ENCODE data around the gene TTC21A.

TTC21A gene

DNA sequence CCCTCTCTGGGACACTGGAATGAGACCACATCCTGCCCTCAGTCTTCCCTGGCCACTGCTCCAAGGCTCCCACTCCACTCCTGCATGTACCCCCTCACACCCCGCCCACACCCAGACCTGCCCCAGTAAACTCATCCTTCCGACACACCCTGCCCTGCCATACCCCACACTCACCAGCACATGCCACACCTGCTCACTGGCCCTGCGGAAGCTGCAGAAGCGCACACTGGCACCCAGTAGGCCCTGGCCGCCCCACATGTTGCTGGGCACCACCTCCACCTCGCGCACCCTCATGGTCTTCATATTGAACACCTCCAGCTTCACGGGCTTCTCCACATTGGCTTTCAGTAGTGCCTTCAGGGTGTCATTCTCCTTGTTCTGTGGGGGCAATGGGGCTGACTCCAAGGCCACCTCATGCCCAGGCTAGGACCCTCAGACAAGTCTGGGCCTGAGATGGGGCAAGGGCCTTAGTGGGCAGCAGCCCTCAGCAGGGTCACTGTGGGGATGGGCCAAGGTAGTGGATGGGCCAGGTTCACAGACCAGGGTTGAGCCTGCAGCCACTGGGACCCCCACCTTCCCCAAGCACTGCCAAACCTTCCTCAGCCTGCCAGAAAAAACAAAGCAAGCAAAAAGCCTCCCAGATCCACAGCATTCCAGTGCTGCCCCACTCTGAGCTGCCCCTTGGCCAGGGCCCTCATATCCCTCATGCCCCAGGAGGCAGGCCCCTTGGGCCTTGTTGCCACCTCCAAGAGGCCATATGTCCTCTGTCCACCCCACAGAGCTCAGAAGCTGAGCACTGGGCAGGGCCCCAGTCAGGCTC, 4.8 kb upstream of the TTC21A start:
- no peak for DNase-seq (ENCODE audit: low read depth)
- H3K4me3 ChIP-seq (ENCODE audit: low read depth, low read length): no peak overlapping the region
- TF ChIP-seq, protein P1, sequence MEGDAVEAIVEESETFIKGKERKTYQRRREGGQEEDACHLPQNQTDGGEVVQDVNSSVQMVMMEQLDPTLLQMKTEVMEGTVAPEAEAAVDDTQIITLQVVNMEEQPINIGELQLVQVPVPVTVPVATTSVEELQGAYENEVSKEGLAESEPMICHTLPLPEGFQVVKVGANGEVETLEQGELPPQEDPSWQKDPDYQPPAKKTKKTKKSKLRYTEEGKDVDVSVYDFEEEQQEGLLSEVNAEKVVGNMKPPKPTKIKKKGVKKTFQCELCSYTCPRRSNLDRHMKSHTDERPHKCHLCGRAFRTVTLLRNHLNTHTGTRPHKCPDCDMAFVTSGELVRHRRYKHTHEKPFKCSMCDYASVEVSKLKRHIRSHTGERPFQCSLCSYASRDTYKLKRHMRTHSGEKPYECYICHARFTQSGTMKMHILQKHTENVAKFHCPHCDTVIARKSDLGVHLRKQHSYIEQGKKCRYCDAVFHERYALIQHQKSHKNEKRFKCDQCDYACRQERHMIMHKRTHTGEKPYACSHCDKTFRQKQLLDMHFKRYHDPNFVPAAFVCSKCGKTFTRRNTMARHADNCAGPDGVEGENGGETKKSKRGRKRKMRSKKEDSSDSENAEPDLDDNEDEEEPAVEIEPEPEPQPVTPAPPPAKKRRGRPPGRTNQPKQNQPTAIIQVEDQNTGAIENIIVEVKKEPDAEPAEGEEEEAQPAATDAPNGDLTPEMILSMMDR (conservative IDR thresholded peaks at IDR 0.05; ENCODE audit: low read depth, low read length): no peak

DNA sequence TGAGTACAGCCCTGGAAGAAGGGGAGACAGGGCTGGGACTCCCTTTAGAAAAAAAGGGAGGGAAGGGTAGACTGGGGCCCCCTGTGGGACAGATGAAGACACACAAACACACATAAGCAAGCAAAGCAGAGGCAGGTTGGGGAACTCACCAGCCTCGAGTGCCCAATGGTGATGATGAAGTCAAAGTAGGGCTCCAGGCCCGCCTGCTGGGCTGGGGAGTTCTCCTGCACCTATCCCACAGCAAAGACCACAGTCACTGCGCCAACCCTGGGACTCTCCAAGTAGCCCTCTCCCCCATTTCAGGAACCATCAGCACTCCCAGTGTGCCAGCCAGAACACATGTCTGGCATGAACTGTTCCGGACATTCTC, 4.2 kb upstream of the TTC21A start:
- no peak for DNase-seq (ENCODE audit: low read depth)
- no peak overlapping the region for H3K4me3 ChIP-seq (ENCODE audit: low read depth, low read length)
- TF ChIP-seq, protein P1 (conservative IDR thresholded peaks at IDR 0.05; ENCODE audit: low read depth, low read length): peak; percentile 8

DNA sequence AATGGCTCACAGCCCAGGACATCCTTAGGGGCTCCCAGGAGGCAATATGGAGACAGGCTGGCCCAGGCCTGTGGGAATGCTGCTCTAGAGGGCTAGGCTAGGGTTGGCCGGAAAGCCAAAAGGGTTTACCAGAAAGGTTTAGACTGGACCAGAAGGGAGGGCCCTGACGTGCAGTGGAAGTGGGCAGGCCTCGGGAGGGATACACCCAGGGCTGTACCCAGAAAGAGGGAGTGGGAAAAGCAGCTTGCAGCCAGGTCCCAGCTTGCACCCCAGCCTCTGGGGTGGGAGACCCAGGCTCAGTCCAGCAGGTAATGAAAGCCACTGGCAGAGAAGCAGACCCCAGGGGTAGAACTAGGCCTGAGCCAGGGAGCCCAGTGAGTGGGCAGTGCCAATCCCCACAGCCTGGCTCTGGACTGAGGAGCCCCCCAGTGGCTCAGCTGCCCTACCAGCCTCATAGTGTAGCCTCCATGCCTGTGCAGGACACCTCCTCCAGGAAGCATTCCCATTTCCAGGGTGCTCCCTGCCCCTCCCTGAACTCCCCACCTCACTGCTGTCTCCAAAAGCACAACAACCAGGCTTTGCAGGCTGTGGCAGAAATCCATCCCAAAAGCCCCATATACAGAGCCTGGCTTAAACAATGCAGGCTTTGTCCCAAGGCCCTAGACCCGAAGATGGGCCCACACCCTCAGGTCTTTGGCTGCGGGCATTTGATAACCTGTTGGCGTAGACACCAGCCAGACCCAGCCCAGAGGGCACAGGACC, 3.5 kb upstream of the TTC21A start:
- H3K4me3 ChIP-seq (ENCODE audit: low read depth, low read length): no peak overlapping the region
- no peak for DNase-seq (ENCODE audit: low read depth)
- TF ChIP-seq, protein P1 (conservative IDR thresholded peaks at IDR 0.05; ENCODE audit: low read depth, low read length): no peak

DNA sequence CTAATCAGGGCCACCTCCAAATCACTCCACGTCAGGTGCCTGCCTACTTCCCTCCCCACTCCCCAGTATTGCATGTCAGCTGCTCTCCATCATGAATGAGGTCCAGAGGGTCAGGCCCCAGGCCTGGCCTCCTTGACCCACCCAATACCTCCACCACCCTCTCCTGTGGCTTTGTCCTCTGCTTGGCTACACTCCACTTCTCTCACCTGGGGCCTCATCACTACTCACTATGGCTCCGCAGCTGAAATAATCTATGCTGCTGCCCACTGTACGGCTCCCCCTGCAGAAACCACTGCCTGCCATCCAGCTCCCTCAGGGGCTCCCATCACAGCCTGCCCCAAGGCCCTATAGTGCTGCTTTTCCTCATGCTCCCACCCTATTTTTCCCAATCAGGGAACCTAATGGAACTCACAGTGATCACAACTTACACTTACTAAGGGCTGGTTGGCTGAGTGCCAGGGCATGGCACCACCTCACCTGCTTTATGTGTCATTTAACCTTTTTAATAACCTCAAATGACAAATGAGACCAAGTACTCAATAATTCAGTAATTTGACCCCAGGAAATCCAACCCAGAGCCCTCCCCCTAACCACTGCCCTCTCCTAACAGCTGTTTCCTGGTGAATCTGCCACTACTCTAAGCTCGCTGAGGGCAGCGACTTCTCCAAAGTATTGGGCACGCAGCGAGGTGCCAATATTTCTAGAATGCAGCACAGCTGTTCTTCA, 2.4 kb upstream of the TTC21A start:
- DNase-seq (ENCODE audit: low read depth): no peak
- TF ChIP-seq, protein P1 (conservative IDR thresholded peaks at IDR 0.05; ENCODE audit: low read depth, low read length): no peak
- no peak overlapping the region for H3K4me3 ChIP-seq (ENCODE audit: low read depth, low read length)

DNA sequence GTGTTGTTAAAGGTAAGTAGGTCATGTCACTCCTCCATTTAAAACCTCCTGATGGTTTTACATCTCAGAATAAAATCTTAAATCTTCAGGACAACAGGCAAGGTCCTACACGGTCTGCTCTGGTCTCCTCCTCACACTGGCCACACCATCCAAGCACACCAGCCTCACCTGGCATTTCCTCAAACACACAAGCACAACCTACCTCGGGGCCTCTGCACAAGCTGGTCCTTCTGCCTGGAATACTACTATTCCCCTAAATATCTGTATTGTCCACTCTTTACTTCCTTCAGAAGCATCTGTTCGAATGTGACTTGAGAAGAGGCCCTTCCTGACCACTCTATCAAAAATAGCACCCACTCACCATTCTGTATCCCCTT, 1.8 kb upstream of the TTC21A start:
- no peak for DNase-seq (ENCODE audit: low read depth)
- TF ChIP-seq, protein P1 (conservative IDR thresholded peaks at IDR 0.05; ENCODE audit: low read depth, low read length): no peak
- H3K4me3 ChIP-seq (ENCODE audit: low read depth, low read length): peak overlapping the region; percentile 92

DNA sequence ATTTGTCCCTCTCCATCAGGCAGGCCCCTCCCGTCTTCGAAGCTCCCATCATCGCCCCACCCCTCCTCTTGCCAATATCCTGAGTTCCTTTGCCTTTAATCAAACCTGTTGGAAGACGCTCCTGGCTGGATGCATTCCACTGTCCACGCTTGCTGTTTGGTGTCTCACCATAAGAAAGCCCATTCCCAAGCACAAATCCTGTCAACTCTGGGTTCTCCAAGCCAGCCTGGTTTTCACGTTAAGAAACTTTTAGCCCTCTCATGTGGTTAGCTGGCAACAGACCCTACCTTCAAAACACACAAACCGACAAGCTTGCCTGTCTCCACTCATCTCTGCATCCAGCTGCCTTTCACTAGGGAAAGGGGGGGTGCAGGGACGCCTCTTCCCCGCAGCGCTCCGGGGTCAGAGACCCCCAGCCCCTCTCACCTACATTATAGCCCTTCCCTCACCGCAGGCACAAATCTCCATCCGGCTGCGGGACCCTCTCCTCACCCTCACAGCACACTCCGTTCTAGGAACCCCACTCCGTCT, 1.1 kb upstream of the TTC21A start:
- peak overlapping the region; percentile 92 for H3K4me3 ChIP-seq (ENCODE audit: low read depth, low read length)
- DNase-seq (ENCODE audit: low read depth): peak; percentile 62
- TF ChIP-seq, protein P1 (conservative IDR thresholded peaks at IDR 0.05; ENCODE audit: low read depth, low read length): no peak
